Hepatic stellate cell (primary cell): ENCODE measurements around the gene F2R.
"Not testable (repeated sequence)": the region's sequence is repeated elsewhere in the genome, so short reads cannot be mapped to it uniquely, and the experiment has no call there.

Experiments used
- DNase-seq: peaks from one replicate; pipeline ENCODE4 v3.0.0; 2011; ENCODE audit warnings: low spot score

The F2R gene

GRCh38 chr5:76718880-76719279 lies 3.0 kb downstream of the F2R start:
- DNase-seq, result no peak

- DNase-seq, result no peak
Measured at GRCh38 chr5:76720988-76721569, 5.2 kb downstream of the F2R start.

GRCh38 chr5:76723266-76723665 lies 7.3 kb downstream of the F2R start:
- no peak for DNase-seq

GRCh38 chr5:76723906-76724305 lies 8.0 kb downstream of the F2R start:
- DNase-seq, result no peak

GRCh38 chr5:76724871-76725270 lies 8.9 kb downstream of the F2R start:
- DNase-seq, result peak; percentile 74

DNA sequence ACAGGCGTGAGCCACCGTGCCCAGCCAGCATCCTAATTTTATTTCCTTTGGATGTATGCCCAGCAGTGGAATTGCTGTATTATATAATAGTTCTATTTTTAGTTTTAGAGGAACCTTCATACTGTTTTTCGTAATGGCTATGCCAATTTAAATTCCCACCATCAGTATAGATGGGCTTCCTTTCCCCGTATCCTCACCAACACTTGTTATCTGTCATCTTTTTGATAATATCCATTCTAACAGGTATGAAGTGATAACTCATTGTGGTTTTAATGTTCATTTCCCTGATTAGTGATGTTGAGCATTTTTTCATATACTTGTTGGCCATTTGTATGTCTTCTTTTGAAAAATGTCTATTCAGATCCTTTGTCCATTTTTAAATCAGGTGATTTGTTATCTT lies 13.0 kb downstream of the F2R start:
- no peak for DNase-seq

- DNase-seq, result no peak
Measured at GRCh38 chr5:76729373-76730290, 13.7 kb downstream of the F2R start.

DNA sequence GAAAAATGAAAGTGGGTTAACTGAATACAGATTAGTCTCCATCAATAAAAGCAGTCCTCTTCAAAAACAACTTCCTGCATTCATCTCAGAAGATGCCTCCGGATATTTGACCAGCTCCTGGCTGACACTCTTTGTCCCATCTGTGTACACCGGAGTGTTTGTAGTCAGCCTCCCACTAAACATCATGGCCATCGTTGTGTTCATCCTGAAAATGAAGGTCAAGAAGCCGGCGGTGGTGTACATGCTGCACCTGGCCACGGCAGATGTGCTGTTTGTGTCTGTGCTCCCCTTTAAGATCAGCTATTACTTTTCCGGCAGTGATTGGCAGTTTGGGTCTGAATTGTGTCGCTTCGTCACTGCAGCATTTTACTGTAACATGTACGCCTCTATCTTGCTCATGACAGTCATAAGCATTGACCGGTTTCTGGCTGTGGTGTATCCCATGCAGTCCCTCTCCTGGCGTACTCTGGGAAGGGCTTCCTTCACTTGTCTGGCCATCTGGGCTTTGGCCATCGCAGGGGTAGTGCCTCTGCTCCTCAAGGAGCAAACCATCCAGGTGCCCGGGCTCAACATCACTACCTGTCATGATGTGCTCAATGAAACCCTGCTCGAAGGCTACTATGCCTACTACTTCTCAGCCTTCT lies 16.6 kb downstream of the F2R start:
- DNase-seq, result no peak

GRCh38 chr5:76733049-76733417 lies 17.1 kb downstream of the F2R start:
- no peak for DNase-seq

DNA sequence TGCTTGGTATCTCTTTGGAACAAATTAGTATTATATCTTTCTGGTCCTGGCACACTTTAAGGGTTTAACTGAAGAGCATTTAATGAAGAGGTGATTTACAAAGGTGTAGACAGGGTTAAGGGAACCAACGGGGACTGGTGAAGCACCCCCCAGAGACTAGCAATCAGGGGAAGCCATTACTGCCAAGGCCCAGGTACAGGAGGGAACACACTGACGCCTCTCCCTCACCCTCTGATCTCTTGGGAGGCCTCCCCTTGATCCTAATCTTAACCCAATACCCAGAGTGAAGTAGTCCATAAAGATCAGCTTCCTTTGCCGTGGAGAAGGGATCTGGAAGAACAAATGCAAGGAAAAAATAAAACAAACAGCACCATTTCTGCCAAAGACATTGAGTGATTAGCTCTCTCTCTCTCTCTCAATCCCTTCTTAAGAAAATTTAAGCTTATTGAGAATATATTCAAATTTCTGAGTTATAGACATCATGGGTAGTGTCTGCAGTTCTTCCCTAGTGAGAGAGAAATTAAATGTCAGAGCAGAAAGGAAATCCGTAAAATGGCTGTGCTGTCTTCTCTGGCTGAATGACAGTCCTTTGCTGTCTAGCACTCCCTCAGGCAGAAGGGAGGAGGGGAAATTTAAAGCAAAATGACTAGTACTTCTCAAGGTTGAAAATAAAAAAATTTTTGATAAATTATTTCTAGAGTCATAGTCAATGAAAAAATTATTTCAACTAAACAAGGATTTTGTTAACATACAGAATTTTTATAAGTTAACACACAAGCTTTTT lies 20.0 kb downstream of the F2R start:
- DNase-seq, result no peak

GRCh38 chr5:76736679-76737556 lies 21.0 kb downstream of the F2R start:
- no peak for DNase-seq

DNA sequence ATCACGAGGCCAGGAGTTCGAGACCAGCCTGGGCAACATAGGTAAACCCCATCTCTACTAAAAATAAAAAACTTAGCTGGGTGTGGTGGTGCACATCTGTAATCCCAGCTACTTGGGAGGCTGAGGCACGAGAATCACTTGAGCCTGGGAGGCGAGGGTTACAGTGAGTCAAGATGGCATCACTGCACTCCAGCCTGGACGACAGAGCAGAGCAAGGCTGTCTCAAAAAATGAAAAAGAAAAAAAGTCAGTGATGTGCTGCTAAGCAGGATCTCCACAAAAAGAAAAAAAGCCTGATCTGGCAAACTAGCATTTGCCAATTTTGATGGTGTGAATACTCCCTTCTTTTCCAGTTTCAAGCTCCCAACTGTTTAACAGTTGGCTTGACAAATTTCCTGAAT lies 21.9 kb downstream of the F2R start:
- DNase-seq, result no peak

GRCh38 chr5:76741506-76741905 lies 25.6 kb downstream of the F2R start:
- DNase-seq, result not testable (repeated sequence)

- no peak for DNase-seq
Measured at GRCh38 chr5:76742583-76742982, 26.7 kb downstream of the F2R start.

- DNase-seq, result no peak
Measured at GRCh38 chr5:76744632-76745031, 28.7 kb downstream of the F2R start.

DNA sequence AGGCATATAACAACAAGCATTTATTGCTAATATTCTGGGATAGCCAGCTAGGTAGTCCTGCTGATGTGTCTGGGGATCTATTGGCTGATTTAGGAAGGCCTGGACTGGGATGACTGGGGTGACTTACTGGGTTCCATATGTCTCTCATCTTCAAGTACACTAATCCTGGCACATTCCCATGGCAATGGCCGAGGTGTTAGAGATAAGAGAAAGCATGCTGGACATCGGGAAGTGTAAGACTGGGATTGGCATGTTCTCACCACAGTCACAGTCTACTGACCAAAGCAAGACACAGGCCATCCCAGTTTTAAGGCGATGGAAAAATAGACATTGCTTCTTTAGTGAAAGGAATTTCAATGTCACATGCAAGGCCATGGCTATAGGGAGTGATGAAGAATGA lies 29.7 kb downstream of the F2R start:
- no peak for DNase-seq

DNA sequence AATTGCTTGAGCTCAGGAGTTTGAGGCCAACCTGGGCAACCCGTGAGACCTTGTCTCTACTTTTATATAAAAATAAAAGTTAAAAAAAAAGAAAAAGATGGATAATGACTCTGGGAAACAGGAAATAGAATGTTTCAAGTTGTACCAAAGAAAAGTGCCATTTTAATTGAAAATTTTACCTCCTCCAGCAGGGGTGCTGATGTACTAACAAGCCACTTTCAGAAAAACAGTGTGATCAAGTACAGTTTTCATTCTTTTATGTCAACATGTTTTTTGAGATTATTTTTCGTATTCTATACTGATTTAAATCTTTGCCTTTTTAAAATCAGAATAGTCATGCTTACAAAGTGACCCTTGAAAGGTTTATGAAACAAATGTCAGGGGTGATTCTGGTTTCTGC lies 30.8 kb downstream of the F2R start:
- DNase-seq, result no peak

GRCh38 chr5:76747706-76748105 lies 31.8 kb downstream of the F2R start:
- DNase-seq, result no peak

DNA sequence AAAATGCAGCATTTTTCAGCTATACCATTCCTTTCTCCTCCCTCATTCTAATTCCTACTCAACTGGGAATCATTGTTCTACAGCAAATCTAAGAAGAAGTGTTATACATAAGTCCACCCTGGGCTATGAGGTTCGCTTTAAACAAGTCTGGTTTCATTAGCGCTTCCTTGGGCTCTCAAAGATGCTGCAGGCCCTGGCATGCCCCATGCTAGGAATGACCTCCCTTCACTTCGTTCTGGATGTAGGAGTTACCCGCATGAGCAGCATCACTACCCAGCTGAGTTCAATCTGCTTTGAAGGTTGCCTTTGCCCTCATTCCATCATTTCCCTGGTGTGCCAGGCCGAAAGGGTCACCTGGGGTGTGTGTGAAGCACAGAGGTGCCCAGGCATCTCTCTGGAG lies 35.4 kb downstream of the F2R start:
- DNase-seq, result no peak

DNA sequence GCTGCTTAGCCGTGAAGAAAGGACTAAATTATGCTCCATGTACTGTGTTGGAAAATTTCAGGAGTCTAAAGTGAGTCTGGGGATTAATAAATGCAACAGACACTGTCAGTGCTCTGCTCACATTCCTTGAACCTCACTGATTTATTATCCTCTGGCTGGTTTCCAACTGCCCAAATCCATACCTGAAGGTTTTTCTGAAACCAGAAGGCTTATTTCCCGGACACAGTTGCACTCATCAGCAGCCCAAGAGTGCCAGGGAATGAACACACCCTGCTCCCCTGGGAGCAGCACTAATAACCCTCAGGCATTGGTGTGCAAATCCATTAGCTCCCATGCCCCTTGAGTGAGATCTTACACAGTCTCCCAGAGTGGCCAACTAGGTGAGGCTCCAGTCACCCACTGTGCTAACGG lies 38.7 kb downstream of the F2R start:
- DNase-seq, result no peak
